ENCODE data around the gene NCK2. TPM values are rescaled to one million over a fixed set of nuclear protein-coding genes. Genes with fewer than 3 reads are reported as not detected.

NCK2 gene
- total RNA-seq, 1 experiment from 2014 or later: 45.4 TPM

GRCh38 chr2:105771836-105772235 is 27.1 kb downstream of the NCK2 start:
- Histone ChIP-seq H3K4me3 (ENCODE audit: low read length) (no peak overlapping the region), H3K4me1 (ENCODE audit: insufficient read depth, low read length) (peaks cover 14% of the 10 kb centered on the region), H2AFZ (ENCODE audit: low read length) (no peak overlapping the region), H3K27me3 (ENCODE audit: low read length) (no peaks in the 10 kb centered on the region), H3K9me3 (ENCODE audit: low read length) (no peaks in the 10 kb centered on the region), H3F3A (ENCODE audit: low read length, unreplicated experiment) (no peaks in the 10 kb centered on the region), H3K4me2 (ENCODE audit: low read length) (no peak overlapping the region), H3K79me2 (ENCODE audit: low read length) (peaks cover 20% of the 10 kb centered on the region), H3K9ac (ENCODE audit: low read length) (no peak overlapping the region), H3K36me3 (ENCODE audit: low read depth, low read length) (peaks cover 3% of the 10 kb centered on the region; the same call in 1 of the 2 replicates), H4K20me1 (ENCODE audit: low read length) (no peaks in the 10 kb centered on the region), H3K9me2 (replicated peaks; ENCODE audit: low read length) (no peaks in the 10 kb centered on the region), H3K27ac (ENCODE audit: low read length) (no peak overlapping the region)
- intact Hi-C loops (cut with micrococcal nuclease): no loop called here
- BruUV-seq (replicated peaks): no TSS peak
- ChIA-PET CTCF (interaction anchor here (0.6 kb wide), 1 partner anchor 251 kb away, joined by 3 read pairs; no protein-coding TSS in a partner anchor), POLR2A (ENCODE audit: unreplicated experiment) (no interaction called here)
- TF ChIP-seq EZH2phosphoT487 (IDR thresholded peaks at IDR 0.05; ENCODE audit: borderline replicate concordance, low read length) (no peak), EZH2 (IDR thresholded peaks at IDR 0.05; ENCODE audit: low read length, unreplicated experiment) (no peak)
- TF ChIP-seq, protein P1, sequence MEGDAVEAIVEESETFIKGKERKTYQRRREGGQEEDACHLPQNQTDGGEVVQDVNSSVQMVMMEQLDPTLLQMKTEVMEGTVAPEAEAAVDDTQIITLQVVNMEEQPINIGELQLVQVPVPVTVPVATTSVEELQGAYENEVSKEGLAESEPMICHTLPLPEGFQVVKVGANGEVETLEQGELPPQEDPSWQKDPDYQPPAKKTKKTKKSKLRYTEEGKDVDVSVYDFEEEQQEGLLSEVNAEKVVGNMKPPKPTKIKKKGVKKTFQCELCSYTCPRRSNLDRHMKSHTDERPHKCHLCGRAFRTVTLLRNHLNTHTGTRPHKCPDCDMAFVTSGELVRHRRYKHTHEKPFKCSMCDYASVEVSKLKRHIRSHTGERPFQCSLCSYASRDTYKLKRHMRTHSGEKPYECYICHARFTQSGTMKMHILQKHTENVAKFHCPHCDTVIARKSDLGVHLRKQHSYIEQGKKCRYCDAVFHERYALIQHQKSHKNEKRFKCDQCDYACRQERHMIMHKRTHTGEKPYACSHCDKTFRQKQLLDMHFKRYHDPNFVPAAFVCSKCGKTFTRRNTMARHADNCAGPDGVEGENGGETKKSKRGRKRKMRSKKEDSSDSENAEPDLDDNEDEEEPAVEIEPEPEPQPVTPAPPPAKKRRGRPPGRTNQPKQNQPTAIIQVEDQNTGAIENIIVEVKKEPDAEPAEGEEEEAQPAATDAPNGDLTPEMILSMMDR (conservative IDR thresholded peaks at IDR 0.05; ENCODE audit: low read depth, low read length): no peak
- ATAC-seq (no peak), DNase-seq (no peak)

DNA sequence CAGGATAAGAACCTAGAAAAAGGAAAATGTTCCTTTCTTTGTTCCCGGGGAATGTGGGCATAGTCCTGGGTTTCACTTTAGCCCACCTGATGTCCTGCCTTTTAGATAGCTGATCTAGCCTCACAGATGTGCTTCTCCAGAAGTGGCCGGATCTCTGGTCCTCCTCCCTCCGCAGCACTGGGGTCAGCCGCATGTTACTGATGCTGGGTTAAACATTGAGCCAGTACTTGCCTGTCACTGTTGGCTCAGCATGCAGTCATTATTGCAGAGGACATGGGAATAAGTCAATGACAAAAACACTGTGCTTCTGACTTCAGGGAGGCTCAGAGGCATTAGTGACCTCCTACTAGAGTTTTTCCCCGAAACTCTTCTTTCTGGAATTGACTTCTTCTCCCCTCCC is 27.6 kb downstream of the NCK2 start:
- ATAC-seq: no peak
- no peaks in the 10 kb centered on the region for H3K9me3 ChIP-seq (ENCODE audit: low read length)
- CTCF ChIA-PET: no interaction called here

GRCh38 chr2:105773568-105773967 is 28.9 kb downstream of the NCK2 start:
- Histone ChIP-seq H3K9ac (ENCODE audit: low read length) (no peak overlapping the region), H3F3A (ENCODE audit: low read length, unreplicated experiment) (no peaks in the 10 kb centered on the region), H3K4me3 (ENCODE audit: low read length) (no peak overlapping the region), H3K4me2 (ENCODE audit: low read length) (no peak overlapping the region), H3K36me3 (ENCODE audit: low read depth, low read length) (no peaks in the 10 kb centered on the region), H3K9me3 (ENCODE audit: low read length) (no peaks in the 10 kb centered on the region), H3K27ac (ENCODE audit: low read length) (no peak overlapping the region), H4K20me1 (ENCODE audit: low read length) (no peaks in the 10 kb centered on the region), H3K79me2 (ENCODE audit: low read length) (peaks cover 16% of the 10 kb centered on the region), H3K27me3 (ENCODE audit: low read length) (no peaks in the 10 kb centered on the region), H3K4me1 (ENCODE audit: insufficient read depth, low read length) (peaks cover 11% of the 10 kb centered on the region), H3K9me2 (replicated peaks; ENCODE audit: low read length) (no peaks in the 10 kb centered on the region), H2AFZ (ENCODE audit: low read length) (no peak overlapping the region)
- TF ChIP-seq EZH2phosphoT487 (IDR thresholded peaks at IDR 0.05; ENCODE audit: borderline replicate concordance, low read length) (no peak), EZH2 (IDR thresholded peaks at IDR 0.05; ENCODE audit: low read length, unreplicated experiment) (no peak)
- TF ChIP-seq, protein P1 (conservative IDR thresholded peaks at IDR 0.05; ENCODE audit: low read depth, low read length): no peak
- DNase-seq (no peak), ATAC-seq (no peak)
- ChIA-PET POLR2A (ENCODE audit: unreplicated experiment) (no interaction called here), CTCF (interaction anchor here (0.6 kb wide), 1 partner anchor 419 kb away, joined by 6 read pairs; no protein-coding TSS in a partner anchor)
- intact Hi-C loops (cut with micrococcal nuclease): no loop called here
- no TSS peak for BruUV-seq (replicated peaks)

More for the DNA sequence above, 27.6 kb downstream of the NCK2 start:
- no peak overlapping the region for H3K4me3 ChIP-seq (ENCODE audit: low read length)
- no peak overlapping the region for H3K27ac ChIP-seq (ENCODE audit: low read length)
- no peaks in the 10 kb centered on the region for H3K9me2 ChIP-seq (replicated peaks; ENCODE audit: low read length)
- no peak overlapping the region for H3K4me2 ChIP-seq (ENCODE audit: low read length)
- H4K20me1 ChIP-seq (ENCODE audit: low read length): no peaks in the 10 kb centered on the region
- POLR2A ChIA-PET (ENCODE audit: unreplicated experiment): no interaction called here
- no TSS peak for BruUV-seq (replicated peaks)
- intact Hi-C loops (cut with micrococcal nuclease): no loop called here
- no peak overlapping the region for H3K9ac ChIP-seq (ENCODE audit: low read length)
- H3K79me2 ChIP-seq (ENCODE audit: low read length): peaks cover 20% of the 10 kb centered on the region
- DNase-seq: no peak
- no peak overlapping the region for H2AFZ ChIP-seq (ENCODE audit: low read length)
- TF ChIP-seq, protein P1 (conservative IDR thresholded peaks at IDR 0.05; ENCODE audit: low read depth, low read length): no peak
- TF ChIP-seq EZH2phosphoT487 (IDR thresholded peaks at IDR 0.05; ENCODE audit: borderline replicate concordance, low read length) (no peak), EZH2 (IDR thresholded peaks at IDR 0.05; ENCODE audit: low read length, unreplicated experiment) (no peak)
- peaks cover 14% of the 10 kb centered on the region for H3K4me1 ChIP-seq (ENCODE audit: insufficient read depth, low read length)
- no peaks in the 10 kb centered on the region for H3K27me3 ChIP-seq (ENCODE audit: low read length)
- H3K36me3 ChIP-seq (ENCODE audit: low read depth, low read length): peaks cover 3% of the 10 kb centered on the region; the same call in 1 of the 2 replicates
- no peaks in the 10 kb centered on the region for H3F3A ChIP-seq (ENCODE audit: low read length, unreplicated experiment)
